ENCODE data around the gene EPN1. TPM values are rescaled to one million over a fixed set of nuclear protein-coding genes. Genes with fewer than 3 reads are reported as not detected.

The EPN1 gene
- total and polyA plus RNA-seq, 2 of the 8 experiments (the other 6 are each of a cell fraction or from before 2014, with no cell fraction given): 49.6 to 200 TPM

GRCh38 chr19:55697069-55697440, 22.0 kb downstream of the EPN1 start (continued):
- TF ChIP-seq SP1 (IDR thresholded peaks at IDR 0.05; ENCODE audit: low read depth, low read length) (no peak), SP2 (IDR thresholded peaks at IDR 0.05; ENCODE audit: low read length) (no peak), BACH1 (IDR thresholded peaks at IDR 0.05; ENCODE audit: low read length) (no peak), RXRA (IDR thresholded peaks at IDR 0.05; ENCODE audit: insufficient read depth, low read depth, low read length) (no peak), ZNF274 (IDR thresholded peaks at IDR 0.05; ENCODE audit: borderline replicate concordance, extremely low read depth, low read length) (no peak)

Measured in H1 (cell line).